GM19438 (cell line): ENCODE measurements around the gene CLTRN.
"Not testable (repeated sequence)": the region's sequence is repeated elsewhere in the genome, so short reads cannot be mapped to it uniquely, and the experiment has no call there.

Experiments
- ATAC-seq: cut with Tn5 transposase; IDR thresholded peaks from one replicate; pipeline ENCODE4 v1.9.1; 2021; ENCODE audit warnings: low read depth; ENCODE audit not compliant: unreplicated experiment

Gene CLTRN

GRCh38 chrX:15654804-15655203 is 9.8 kb downstream of the CLTRN start:
- not testable (repeated sequence) for ATAC-seq

GRCh38 chrX:15653961-15654360 is 10.6 kb downstream of the CLTRN start:
- ATAC-seq = no peak

- ATAC-seq = not testable (repeated sequence)
Observed at GRCh38 chrX:15647510-15647909, 17.1 kb downstream of the CLTRN start.

GRCh38 chrX:15646543-15646942 is 18.1 kb downstream of the CLTRN start:
- no peak for ATAC-seq

GRCh38 chrX:15646031-15646430 is 18.6 kb downstream of the CLTRN start:
- ATAC-seq = no peak

- ATAC-seq = no peak
Observed at GRCh38 chrX:15645266-15645665, 19.3 kb downstream of the CLTRN start.

GRCh38 chrX:15644560-15644872 is 20.1 kb downstream of the CLTRN start:
- no peak for ATAC-seq

- no peak for ATAC-seq
Observed at GRCh38 chrX:15643786-15644559, 20.6 kb downstream of the CLTRN start.

- no peak for ATAC-seq
Observed at GRCh38 chrX:15631637-15632036, 33.0 kb downstream of the CLTRN start.

- ATAC-seq = no peak
Observed at GRCh38 chrX:15623054-15623453, 41.6 kb downstream of the CLTRN start.

- no peak for ATAC-seq
Observed at GRCh38 chrX:15619053-15619755, 45.4 kb downstream of the CLTRN start.

- no peak for ATAC-seq
Observed at GRCh38 chrX:15617111-15617510, 47.5 kb downstream of the CLTRN start.

- ATAC-seq = no peak
Observed at GRCh38 chrX:15616531-15616930, 48.1 kb downstream of the CLTRN start.

- no peak for ATAC-seq
Observed at GRCh38 chrX:15607067-15607466, 57.5 kb downstream of the CLTRN start.

- ATAC-seq = no peak
Observed at GRCh38 chrX:15606136-15606535, 58.5 kb downstream of the CLTRN start.

GRCh38 chrX:15605226-15605625 is 59.4 kb downstream of the CLTRN start:
- no peak for ATAC-seq

- no peak for ATAC-seq
Observed at GRCh38 chrX:15602761-15603160, 61.8 kb downstream of the CLTRN start.

GRCh38 chrX:15601932-15602331 is 62.7 kb downstream of the CLTRN start:
- no peak for ATAC-seq

GRCh38 chrX:15600745-15601144 is 63.9 kb downstream of the CLTRN start, which contains the start of gene ACE2:
Gene ACE2 (minus strand): TSS chrX:15600960. CDS start chrX:15600911, 49 bp downstream.
- no peak for ATAC-seq

GRCh38 chrX:15600049-15600448 is 64.6 kb downstream of the CLTRN start:
- ATAC-seq = no peak

- no peak for ATAC-seq
Observed at GRCh38 chrX:15599461-15599860, 65.1 kb downstream of the CLTRN start.

GRCh38 chrX:15598026-15598425 is 66.6 kb downstream of the CLTRN start:
- no peak for ATAC-seq
